Prostate gland (tissue), 2 donors: ENCODE measurements around the gene ZMYM2.

ENCODE experiments used
- POLR2A ChIP-seq: fragments of 450-650 bp; IDR thresholded peaks from one replicate; pipeline ENCODE4 v1.6.1; 2016; ENCODE audit warnings: antibody characterized with exemption, mild to moderate bottlenecking
- POLR2AphosphoS5 ChIP-seq: sonication (generic); formaldehyde crosslinking; IDR thresholded peaks from one replicate; pipeline ENCODE4 v1.6.1; 2017; ENCODE audit warnings: antibody characterized with exemption
- TF ChIP-seq, protein P1 (sequence below), 4 experiments: fragments of 200-600 bp in 2 of 4; fragments of 450-650 bp in 2 of 4; sonication (generic) in 2 of 4; IDR thresholded peaks; 1 replicate in 3 of 4; 2 replicates in 1 of 4; pipeline ENCODE4 v1.5.1; 2016 to 2019; ENCODE audit warnings: antibody characterized with exemption in 4 of 4, mild to moderate bottlenecking in 2 of 4, moderate library complexity in 2 of 4

DNA sequence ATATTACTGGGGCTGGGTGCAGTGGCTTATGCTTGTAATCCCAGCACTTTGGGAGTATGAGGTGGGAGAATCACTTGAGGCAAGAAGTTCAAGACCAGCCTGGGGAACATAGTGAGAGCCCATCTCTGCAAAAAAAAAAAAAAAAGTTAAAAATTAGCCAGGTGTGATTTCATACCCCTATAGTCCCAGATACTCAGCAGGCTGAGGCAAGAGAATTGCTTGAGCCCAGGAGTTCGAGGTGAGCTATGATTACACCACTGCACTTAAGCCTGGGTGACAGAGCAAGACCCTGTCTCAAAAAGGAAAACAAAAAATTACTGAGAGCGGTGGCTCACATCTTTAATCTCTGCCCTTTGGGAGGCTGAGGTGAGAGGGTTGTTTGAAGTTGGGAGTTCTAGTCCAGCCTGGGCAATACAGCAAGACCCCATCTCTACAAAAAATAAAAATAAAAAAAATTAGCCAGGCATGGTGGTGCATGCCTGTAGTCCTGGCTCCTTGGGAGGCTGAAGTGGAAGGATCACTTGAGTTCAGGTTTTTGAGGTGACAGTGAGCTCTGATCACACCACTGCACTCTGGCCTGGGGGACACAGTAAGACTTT is 87.5 kb downstream of the ZMYM2 start:
- TF ChIP-seq, protein P1, sequence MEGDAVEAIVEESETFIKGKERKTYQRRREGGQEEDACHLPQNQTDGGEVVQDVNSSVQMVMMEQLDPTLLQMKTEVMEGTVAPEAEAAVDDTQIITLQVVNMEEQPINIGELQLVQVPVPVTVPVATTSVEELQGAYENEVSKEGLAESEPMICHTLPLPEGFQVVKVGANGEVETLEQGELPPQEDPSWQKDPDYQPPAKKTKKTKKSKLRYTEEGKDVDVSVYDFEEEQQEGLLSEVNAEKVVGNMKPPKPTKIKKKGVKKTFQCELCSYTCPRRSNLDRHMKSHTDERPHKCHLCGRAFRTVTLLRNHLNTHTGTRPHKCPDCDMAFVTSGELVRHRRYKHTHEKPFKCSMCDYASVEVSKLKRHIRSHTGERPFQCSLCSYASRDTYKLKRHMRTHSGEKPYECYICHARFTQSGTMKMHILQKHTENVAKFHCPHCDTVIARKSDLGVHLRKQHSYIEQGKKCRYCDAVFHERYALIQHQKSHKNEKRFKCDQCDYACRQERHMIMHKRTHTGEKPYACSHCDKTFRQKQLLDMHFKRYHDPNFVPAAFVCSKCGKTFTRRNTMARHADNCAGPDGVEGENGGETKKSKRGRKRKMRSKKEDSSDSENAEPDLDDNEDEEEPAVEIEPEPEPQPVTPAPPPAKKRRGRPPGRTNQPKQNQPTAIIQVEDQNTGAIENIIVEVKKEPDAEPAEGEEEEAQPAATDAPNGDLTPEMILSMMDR (IDR thresholded peaks at IDR 0.05) = no peak
- TF ChIP-seq POLR2AphosphoS5 (no peak), POLR2A (no peak)
